ENCODE results near the gene AP2S1. TPM values are rescaled to one million over a fixed set of nuclear protein-coding genes. Genes with fewer than 3 reads are reported as not detected.
"Not testable (repeated sequence)": the region's sequence is repeated elsewhere in the genome, so short reads cannot be mapped to it uniquely, and the experiment has no call there.

Gene AP2S1
- total RNA-seq, 1 experiment from 2014 or later, result 304 TPM

- peaks cover 61% of the 10 kb centered on the region for H3K4me1 ChIP-seq (replicated peaks)
- H3K27ac ChIP-seq, result peak overlapping the region; percentile 19; the same call in 1 of the 2 replicates
- peak in 1 of 2 experiments; percentile 32 for DNase-seq (ENCODE audit: low read depth in 1 of 2, low spot score in 2 of 2)
- no peaks in the 10 kb centered on the region for H3K27me3 ChIP-seq (replicated peaks)
- H3K36me3 ChIP-seq, result peaks cover 14% of the 10 kb centered on the region
- no peaks in the 10 kb centered on the region for H3K9me3 ChIP-seq (replicated peaks)
- peak overlapping the region; percentile 93 for H3K4me3 ChIP-seq
Observed at GRCh38 chr19:46861691-46862502, 11.3 kb upstream of the AP2S1 start.

GRCh38 chr19:46860846-46861690 lies 10.4 kb upstream of the AP2S1 start, which contains the start of gene ARHGAP35:
ARHGAP35 (plus strand) TSS chr19:46860997; CDS start chr19:46918676, 57,679 bp downstream.
- H3K4me3 ChIP-seq, result peak within 1 kb of the TSS; percentile 93
- peaks cover 59% of the 10 kb centered on the region for H3K4me1 ChIP-seq (replicated peaks)
- no peaks in the 10 kb centered on the region for H3K27me3 ChIP-seq (replicated peaks)
- H3K36me3 ChIP-seq, result peaks cover 14% of the 10 kb centered on the region
- no peak for DNase-seq (ENCODE audit: low read depth in 1 of 2, low spot score in 2 of 2)
- H3K27ac ChIP-seq, result peak within 1 kb of the TSS; percentile 96
- no peaks in the 10 kb centered on the region for H3K9me3 ChIP-seq (replicated peaks)

GRCh38 chr19:46860125-46860845 lies 9.6 kb upstream of the AP2S1 start:
- peak; percentile 100 for DNase-seq (ENCODE audit: low read depth in 1 of 2, low spot score in 2 of 2)

GRCh38 chr19:46859637-46860124 lies 9.0 kb upstream of the AP2S1 start:
- Histone ChIP-seq H3K27ac (peak overlapping the region; percentile 2; the same call in 1 of the 2 replicates), H3K9me3 (replicated peaks) (no peaks in the 10 kb centered on the region), H3K4me1 (replicated peaks) (peaks cover 51% of the 10 kb centered on the region), H3K27me3 (replicated peaks) (no peaks in the 10 kb centered on the region), H3K4me3 (peak overlapping the region; percentile 93), H3K36me3 (peaks cover 4% of the 10 kb centered on the region)
- peak in 1 of 2 experiments; percentile 92 for DNase-seq (ENCODE audit: low read depth in 1 of 2, low spot score in 2 of 2)

More at GRCh38 chr19:46860125-46860845, 9.6 kb upstream of the AP2S1 start:
- H3K36me3 ChIP-seq, result peaks cover 7% of the 10 kb centered on the region
- peak overlapping the region; percentile 93 for H3K4me3 ChIP-seq
- peak overlapping the region; percentile 96 for H3K27ac ChIP-seq
- H3K9me3 ChIP-seq (replicated peaks), result no peaks in the 10 kb centered on the region
- H3K27me3 ChIP-seq (replicated peaks), result no peaks in the 10 kb centered on the region
- H3K4me1 ChIP-seq (replicated peaks), result peaks cover 57% of the 10 kb centered on the region

GRCh38 chr19:46856062-46857022 lies 5.7 kb upstream of the AP2S1 start:
- peaks cover 3% of the 10 kb centered on the region; the same call in 1 of the 2 replicates for H3K36me3 ChIP-seq
- peak overlapping the region; percentile 27 for H3K4me3 ChIP-seq
- DNase-seq (ENCODE audit: low read depth in 1 of 2, low spot score in 2 of 2), result peak; percentile 95 to 97
- peak overlapping the region; percentile 52 for H3K27ac ChIP-seq
- no peaks in the 10 kb centered on the region for H3K9me3 ChIP-seq (replicated peaks)
- peaks cover 21% of the 10 kb centered on the region for H3K4me1 ChIP-seq (replicated peaks)
- H3K27me3 ChIP-seq (replicated peaks), result no peaks in the 10 kb centered on the region

GRCh38 chr19:46854698-46855097 lies 4.1 kb upstream of the AP2S1 start:
- H3K36me3 ChIP-seq; H3K27ac ChIP-seq; H3K4me3 ChIP-seq; H3K27me3 ChIP-seq (replicated peaks); DNase-seq (ENCODE audit: low read depth in 1 of 2, low spot score in 2 of 2); H3K9me3 ChIP-seq (replicated peaks): not testable (repeated sequence)
- H3K4me1 ChIP-seq (replicated peaks), result peaks cover 18% of the 10 kb centered on the region

GRCh38 chr19:46852830-46853229 lies 2.2 kb upstream of the AP2S1 start:
- no peaks in the 10 kb centered on the region for H3K9me3 ChIP-seq (replicated peaks)
- H3K27me3 ChIP-seq (replicated peaks), result no peaks in the 10 kb centered on the region
- no peak for DNase-seq (ENCODE audit: low read depth in 1 of 2, low spot score in 2 of 2)
- H3K36me3 ChIP-seq, result peaks cover 13% of the 10 kb centered on the region
- no peak overlapping the region for H3K4me3 ChIP-seq
- H3K4me1 ChIP-seq (replicated peaks), result peaks cover 29% of the 10 kb centered on the region
- H3K27ac ChIP-seq, result no peak overlapping the region

- peaks cover 41% of the 10 kb centered on the region for H3K36me3 ChIP-seq
- H3K4me3 ChIP-seq, result peak overlapping the region; percentile 67
- no peaks in the 10 kb centered on the region for H3K9me3 ChIP-seq (replicated peaks)
- peak overlapping the region; percentile 69 for H3K27ac ChIP-seq
- no peak for DNase-seq (ENCODE audit: low read depth in 1 of 2, low spot score in 2 of 2)
- H3K4me1 ChIP-seq (replicated peaks), result peaks cover 13% of the 10 kb centered on the region
- H3K27me3 ChIP-seq (replicated peaks), result no peaks in the 10 kb centered on the region
Observed at GRCh38 chr19:46849610-46850009, 1.0 kb downstream of the AP2S1 start.

- H3K27ac ChIP-seq, result peak overlapping the region; percentile 69
- peaks cover 53% of the 10 kb centered on the region for H3K36me3 ChIP-seq
Observed at GRCh38 chr19:46848389-46848788, 2.3 kb downstream of the AP2S1 start.

GRCh38 chr19:46847528-46847927 lies 3.1 kb downstream of the AP2S1 start:
- Histone ChIP-seq H3K4me1 (replicated peaks) (peaks cover 13% of the 10 kb centered on the region), H3K36me3 (peaks cover 62% of the 10 kb centered on the region), H3K4me3 (no peak overlapping the region), H3K27me3 (replicated peaks) (no peaks in the 10 kb centered on the region), H3K9me3 (replicated peaks) (no peaks in the 10 kb centered on the region), H3K27ac (no peak overlapping the region)
- DNase-seq (ENCODE audit: low read depth in 1 of 2, low spot score in 2 of 2), result no peak

More at GRCh38 chr19:46848389-46848788, 2.3 kb downstream of the AP2S1 start:
- Histone ChIP-seq H3K9me3 (replicated peaks) (no peaks in the 10 kb centered on the region), H3K4me3 (no peak overlapping the region), H3K4me1 (replicated peaks) (peaks cover 13% of the 10 kb centered on the region), H3K27me3 (replicated peaks) (no peaks in the 10 kb centered on the region)
- DNase-seq (ENCODE audit: low read depth in 1 of 2, low spot score in 2 of 2), result no peak

GRCh38 chr19:46845959-46846459 lies 4.6 kb downstream of the AP2S1 start:
- H3K36me3 ChIP-seq, result peaks cover 77% of the 10 kb centered on the region

GRCh38 chr19:46844067-46844489 lies 6.6 kb downstream of the AP2S1 start:
- no peaks in the 10 kb centered on the region for H3K9me3 ChIP-seq (replicated peaks)
- H3K4me1 ChIP-seq (replicated peaks), result peaks cover 20% of the 10 kb centered on the region
- no peak overlapping the region for H3K27ac ChIP-seq
- no peak overlapping the region for H3K4me3 ChIP-seq
- no peak for DNase-seq (ENCODE audit: low read depth in 1 of 2, low spot score in 2 of 2)
- peaks cover 93% of the 10 kb centered on the region for H3K36me3 ChIP-seq
- no peaks in the 10 kb centered on the region for H3K27me3 ChIP-seq (replicated peaks)

More at GRCh38 chr19:46845959-46846459, 4.6 kb downstream of the AP2S1 start:
- no peak overlapping the region for H3K4me3 ChIP-seq
- peaks cover 26% of the 10 kb centered on the region for H3K4me1 ChIP-seq (replicated peaks)
- no peak for DNase-seq (ENCODE audit: low read depth in 1 of 2, low spot score in 2 of 2)
- H3K27me3 ChIP-seq (replicated peaks), result no peaks in the 10 kb centered on the region
- H3K9me3 ChIP-seq (replicated peaks), result no peaks in the 10 kb centered on the region
- H3K27ac ChIP-seq, result no peak overlapping the region

All from SJSA1 (cell line).